Neural cell (in vitro differentiated cells): ENCODE data around the gene ZNF547.

Experiments
- CTCF ChIP-seq: fragments of 450-650 bp; IDR thresholded peaks from 2 replicates; pipeline ENCODE4 v1.5.1; 2014; ENCODE audit warnings: antibody characterized with exemption, mild to moderate bottlenecking, moderate library complexity; ENCODE audit not compliant: poor library complexity, severe bottlenecking
- EP300 ChIP-seq: fragments of 450-650 bp; conservative IDR thresholded peaks from 2 replicates; pipeline ENCODE4 v1.6.1; 2014; ENCODE audit warnings: antibody characterized with exemption, mild to moderate bottlenecking, moderate library complexity; ENCODE audit not compliant: poor library complexity, severe bottlenecking
- EZH2 ChIP-seq: fragments of 200-600, 300-800 bp; shearing (Covaris generic), sonication (generic); IDR thresholded peaks from 2 replicates; pipeline ENCODE4 v1.6.1; 2014; ENCODE audit warnings: antibody characterized with exemption, low read length, borderline replicate concordance, mild to moderate bottlenecking; ENCODE audit not compliant: insufficient read depth, poor library complexity, severe bottlenecking
- MXI1 ChIP-seq: fragments of 450-650 bp; conservative IDR thresholded peaks from 2 replicates; pipeline ENCODE4 v1.6.1; 2014; ENCODE audit warnings: antibody characterized with exemption, mild to moderate bottlenecking; ENCODE audit not compliant: poor library complexity, severe bottlenecking
- POLR2AphosphoS5 ChIP-seq: IDR thresholded peaks from 2 replicates; pipeline ENCODE4 v1.6.1; 2012
- RAD21 ChIP-seq: fragments of 450-650 bp; conservative IDR thresholded peaks from 2 replicates; pipeline ENCODE4 v1.6.1; 2014; ENCODE audit warnings: antibody characterized with exemption, mild to moderate bottlenecking, moderate library complexity
- REST ChIP-seq: IDR thresholded peaks from 2 replicates; pipeline ENCODE4 v1.6.1; 2012; ENCODE audit warnings: borderline replicate concordance
- SMC3 ChIP-seq: fragments of 450-650 bp; conservative IDR thresholded peaks from 2 replicates; pipeline ENCODE4 v1.6.1; 2014; ENCODE audit warnings: antibody characterized with exemption, mild to moderate bottlenecking, moderate library complexity; ENCODE audit not compliant: poor library complexity
- TAF1 ChIP-seq: IDR thresholded peaks from 2 replicates; pipeline ENCODE4 v1.6.1; 2012; ENCODE audit warnings: low read depth

GRCh38 chr19:57359300-57359699, 4.1 kb upstream of the ZNF547 start:
- TF ChIP-seq CTCF: no peak
- TF ChIP-seq EP300: no peak
- TF ChIP-seq POLR2AphosphoS5: no peak
- no peak for TF ChIP-seq EZH2
- TF ChIP-seq RAD21: no peak
- TF ChIP-seq TAF1: no peak
- TF ChIP-seq REST: no peak
- no peak for TF ChIP-seq MXI1
- TF ChIP-seq SMC3: no peak
